Measurements from ENCODE around the gene XPO1.
"Not testable (repeated sequence)": the region's sequence is repeated elsewhere in the genome, so short reads cannot be mapped to it uniquely, and the experiment has no call there.

XPO1 gene, protein sequence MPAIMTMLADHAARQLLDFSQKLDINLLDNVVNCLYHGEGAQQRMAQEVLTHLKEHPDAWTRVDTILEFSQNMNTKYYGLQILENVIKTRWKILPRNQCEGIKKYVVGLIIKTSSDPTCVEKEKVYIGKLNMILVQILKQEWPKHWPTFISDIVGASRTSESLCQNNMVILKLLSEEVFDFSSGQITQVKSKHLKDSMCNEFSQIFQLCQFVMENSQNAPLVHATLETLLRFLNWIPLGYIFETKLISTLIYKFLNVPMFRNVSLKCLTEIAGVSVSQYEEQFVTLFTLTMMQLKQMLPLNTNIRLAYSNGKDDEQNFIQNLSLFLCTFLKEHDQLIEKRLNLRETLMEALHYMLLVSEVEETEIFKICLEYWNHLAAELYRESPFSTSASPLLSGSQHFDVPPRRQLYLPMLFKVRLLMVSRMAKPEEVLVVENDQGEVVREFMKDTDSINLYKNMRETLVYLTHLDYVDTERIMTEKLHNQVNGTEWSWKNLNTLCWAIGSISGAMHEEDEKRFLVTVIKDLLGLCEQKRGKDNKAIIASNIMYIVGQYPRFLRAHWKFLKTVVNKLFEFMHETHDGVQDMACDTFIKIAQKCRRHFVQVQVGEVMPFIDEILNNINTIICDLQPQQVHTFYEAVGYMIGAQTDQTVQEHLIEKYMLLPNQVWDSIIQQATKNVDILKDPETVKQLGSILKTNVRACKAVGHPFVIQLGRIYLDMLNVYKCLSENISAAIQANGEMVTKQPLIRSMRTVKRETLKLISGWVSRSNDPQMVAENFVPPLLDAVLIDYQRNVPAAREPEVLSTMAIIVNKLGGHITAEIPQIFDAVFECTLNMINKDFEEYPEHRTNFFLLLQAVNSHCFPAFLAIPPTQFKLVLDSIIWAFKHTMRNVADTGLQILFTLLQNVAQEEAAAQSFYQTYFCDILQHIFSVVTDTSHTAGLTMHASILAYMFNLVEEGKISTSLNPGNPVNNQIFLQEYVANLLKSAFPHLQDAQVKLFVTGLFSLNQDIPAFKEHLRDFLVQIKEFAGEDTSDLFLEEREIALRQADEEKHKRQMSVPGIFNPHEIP (N-terminal part only)

GRCh38 chr2:61538200-61538919 is at the start of gene XPO1:
Gene XPO1 (minus strand): TSS chr2:61538356. CDS start chr2:61533897, 4,459 bp downstream.
- DNase-seq (ENCODE audit: low spot score) = peak; percentile 98

GRCh38 chr2:61586928-61587327 is 48.8 kb upstream of the XPO1 start:
- DNase-seq (ENCODE audit: low spot score) = not testable (repeated sequence)

DNA sequence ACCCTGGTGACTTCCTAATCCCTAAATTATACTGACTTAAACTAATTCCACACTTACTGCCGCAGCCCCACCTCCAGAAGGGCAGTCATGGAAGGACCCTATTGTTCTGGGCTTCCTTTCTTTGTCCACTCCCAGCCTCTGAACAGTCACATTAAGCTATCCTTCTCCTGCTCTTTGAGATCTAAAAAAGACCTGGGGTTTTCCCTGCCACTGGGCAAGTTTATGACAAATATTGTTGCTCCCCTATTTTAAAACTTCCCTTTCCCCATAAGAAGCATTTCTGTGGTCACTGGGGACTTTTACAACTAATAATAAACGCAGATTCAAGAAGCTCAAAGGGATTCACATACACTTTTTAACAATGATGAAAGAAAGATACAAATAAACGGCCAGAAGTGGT is 47.2 kb upstream of the XPO1 start:
- DNase-seq (ENCODE audit: low spot score) = no peak

- DNase-seq (ENCODE audit: low spot score) = not testable (repeated sequence)
Measured at GRCh38 chr2:61584368-61584767, 46.2 kb upstream of the XPO1 start.

DNA sequence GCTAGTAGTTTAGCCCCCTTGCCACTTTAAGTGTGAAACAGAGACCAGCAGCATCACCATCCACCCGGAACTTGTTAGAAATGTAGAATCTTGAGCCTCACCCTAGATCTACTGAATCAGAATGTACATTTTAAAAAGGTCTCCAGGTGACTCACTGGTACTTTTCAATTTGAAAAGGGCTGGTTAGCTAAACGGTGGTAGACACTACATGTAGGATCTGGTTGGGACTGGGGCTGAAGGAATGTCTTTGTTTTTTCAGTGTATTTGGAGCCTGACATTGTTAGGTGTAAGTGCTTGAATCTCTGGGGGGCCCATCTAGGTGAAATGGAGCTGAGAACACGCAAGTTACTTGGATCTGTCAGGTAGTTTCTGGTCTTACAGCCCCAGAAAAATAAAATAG is 44.0 kb upstream of the XPO1 start:
- DNase-seq (ENCODE audit: low spot score) = no peak

- DNase-seq (ENCODE audit: low spot score) = no peak
Measured at GRCh38 chr2:61581716-61582115, 43.6 kb upstream of the XPO1 start.

DNA sequence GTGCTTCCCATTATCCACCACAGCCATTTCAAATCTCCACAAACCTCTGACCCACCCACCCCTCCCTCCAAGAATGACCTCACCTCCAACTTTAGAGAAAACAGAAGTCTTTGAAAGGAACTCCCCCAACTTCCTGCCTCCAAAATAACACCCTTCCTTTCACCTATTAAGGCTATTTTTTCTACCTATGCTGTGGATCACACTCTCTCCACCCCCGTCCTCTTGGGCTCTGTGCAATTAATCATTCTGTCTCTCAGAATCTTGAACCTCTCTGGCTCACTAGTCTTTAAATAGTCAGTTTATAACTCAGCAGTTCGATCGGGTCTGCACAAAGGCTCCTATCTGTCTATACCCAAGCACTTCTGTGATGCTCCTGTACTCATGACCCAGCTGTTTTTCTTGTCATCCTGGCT is 37.3 kb upstream of the XPO1 start:
- DNase-seq (ENCODE audit: low spot score) = no peak

GRCh38 chr2:61566566-61566965 is 28.4 kb upstream of the XPO1 start:
- no peak for DNase-seq (ENCODE audit: low spot score)

DNA sequence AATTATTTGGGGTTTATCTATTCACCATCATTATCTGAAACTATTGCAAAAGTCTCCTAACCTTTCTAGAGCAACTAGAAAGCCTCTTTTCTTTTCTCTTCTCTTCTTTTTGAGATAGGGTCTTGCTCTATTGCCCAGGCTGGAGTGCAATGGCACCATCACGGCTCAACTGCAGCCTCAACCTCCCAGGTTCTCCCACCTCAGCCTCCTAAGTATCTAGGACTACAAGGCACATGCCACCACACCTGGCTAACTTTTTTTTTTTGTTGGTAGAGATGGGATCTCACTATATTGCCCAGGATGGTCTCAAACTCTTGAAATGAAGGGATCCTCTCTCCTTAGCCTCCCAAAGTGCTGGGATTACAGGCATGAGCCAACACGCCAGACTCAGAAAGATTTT is 24.5 kb upstream of the XPO1 start:
- no peak for DNase-seq (ENCODE audit: low spot score)

- DNase-seq (ENCODE audit: low spot score) = no peak
Measured at GRCh38 chr2:61558160-61558559, 20.0 kb upstream of the XPO1 start.

- DNase-seq (ENCODE audit: low spot score) = no peak
Measured at GRCh38 chr2:61557381-61557780, 19.2 kb upstream of the XPO1 start.

DNA sequence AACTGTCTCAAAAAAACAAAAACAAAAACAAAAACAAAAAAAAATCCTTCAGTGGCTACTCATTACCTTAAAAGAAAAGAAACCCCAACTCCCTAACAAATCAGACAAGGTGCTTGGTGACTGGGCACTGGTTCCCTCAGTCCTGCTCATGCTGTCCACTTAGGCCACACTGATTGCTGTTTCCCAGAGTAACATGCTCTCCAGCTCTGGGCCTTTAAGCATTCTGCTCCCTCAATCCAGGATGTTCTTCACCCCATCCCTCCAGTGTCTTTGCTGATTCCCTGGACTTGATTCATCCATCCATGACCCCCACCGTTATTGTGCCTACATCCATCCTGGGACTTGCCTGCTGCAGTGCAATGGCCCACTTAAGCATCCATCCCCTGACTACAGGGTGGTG is 16.4 kb upstream of the XPO1 start:
- DNase-seq (ENCODE audit: low spot score) = no peak

DNA sequence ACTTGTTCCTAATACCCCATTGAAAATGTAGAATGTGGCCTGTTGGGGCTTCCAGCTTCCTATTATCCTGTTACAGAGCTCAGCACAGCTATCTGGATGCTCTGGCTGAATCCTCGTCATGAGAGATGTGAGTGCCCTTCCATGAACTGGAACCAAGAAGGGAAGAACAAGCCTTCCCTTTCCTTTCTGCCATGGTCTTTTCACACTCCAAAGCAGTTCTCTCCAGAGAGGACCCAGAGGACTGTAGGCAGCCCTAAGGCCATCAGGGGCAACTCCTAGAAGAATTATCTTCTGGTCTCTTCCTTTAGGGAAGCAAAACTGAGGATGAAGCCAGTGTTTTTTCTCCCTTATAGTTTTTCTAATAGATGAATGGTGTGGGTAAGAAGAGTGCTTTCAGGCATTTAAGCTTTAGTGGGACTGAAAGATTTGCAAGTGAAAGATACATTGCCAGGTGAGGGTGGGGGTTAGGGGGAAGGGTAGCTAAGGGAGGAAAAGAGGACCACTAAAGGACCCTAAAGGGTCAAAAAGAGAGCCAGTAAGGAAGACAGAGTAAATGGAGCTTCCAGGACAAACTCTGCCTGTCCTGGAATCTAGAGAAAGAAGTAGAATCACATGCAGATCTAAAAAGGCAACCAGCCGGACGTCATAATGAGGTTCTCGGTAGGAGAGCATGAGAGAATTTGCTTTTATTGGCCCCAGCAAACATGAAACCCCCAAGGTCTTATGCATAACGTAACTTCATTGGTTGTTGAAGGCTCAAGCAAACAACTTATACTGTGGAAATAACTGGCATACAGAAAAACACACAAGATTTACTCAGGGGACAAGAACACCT is 12.4 kb upstream of the XPO1 start:
- no peak for DNase-seq (ENCODE audit: low spot score)

DNA sequence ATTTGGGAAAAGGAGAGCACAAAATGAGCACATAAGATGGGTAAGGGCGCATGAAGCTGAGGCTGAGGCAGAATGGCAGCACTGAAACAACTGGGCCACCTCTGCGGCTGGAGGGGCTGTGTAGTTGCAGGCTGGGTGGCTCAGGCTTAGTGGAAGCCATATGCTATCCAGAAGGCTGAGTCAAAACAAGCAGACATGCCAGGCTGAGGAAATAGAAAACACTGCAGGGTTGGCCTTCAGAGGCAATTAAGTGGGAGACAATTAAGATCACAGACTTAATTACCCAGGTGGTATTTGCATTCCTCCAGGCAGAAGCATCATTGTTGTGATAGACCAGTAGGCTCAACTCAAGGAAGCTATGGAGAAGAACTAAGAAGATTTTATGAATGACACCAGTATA is 11.4 kb upstream of the XPO1 start:
- DNase-seq (ENCODE audit: low spot score) = no peak

DNA sequence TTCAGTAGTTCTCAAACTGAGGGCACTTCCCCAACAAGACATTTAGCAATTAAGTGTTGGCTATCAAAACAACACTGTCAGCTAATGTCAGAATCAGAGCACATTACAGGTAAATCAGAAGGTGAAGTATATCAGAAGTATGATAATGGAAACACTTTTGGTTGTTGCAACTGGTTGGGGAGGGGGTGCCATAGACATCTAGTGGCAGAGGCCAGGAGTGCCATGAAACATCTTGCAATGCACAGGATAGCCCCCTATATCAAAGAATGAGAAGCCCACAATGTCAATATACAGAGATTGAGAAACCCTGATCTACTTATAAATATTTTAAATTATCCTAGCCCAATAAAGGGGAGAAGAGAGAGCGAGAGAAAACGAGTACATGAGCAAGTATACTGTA is 4.9 kb upstream of the XPO1 start:
- no peak for DNase-seq (ENCODE audit: low spot score)

DNA sequence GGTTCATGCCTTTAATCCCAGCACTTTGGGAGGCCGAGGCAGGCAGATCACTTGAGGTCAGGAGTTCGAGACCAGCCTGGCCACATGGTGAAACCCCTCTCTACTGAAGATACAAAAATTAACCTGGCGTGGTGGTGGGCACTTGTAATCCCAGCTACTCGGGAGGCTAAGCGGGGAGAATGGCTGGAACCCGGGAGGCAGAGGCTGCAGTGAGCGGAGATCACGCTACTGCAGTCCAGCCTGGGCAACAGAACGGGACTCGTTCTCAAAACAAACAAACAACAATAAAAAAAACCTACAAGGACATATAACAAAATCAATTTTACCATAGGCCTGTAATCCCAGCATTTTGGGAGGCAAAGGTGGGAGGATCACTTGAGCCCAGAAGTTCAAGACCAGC is 2.0 kb upstream of the XPO1 start:
- not testable (repeated sequence) for DNase-seq (ENCODE audit: low spot score)

DNA sequence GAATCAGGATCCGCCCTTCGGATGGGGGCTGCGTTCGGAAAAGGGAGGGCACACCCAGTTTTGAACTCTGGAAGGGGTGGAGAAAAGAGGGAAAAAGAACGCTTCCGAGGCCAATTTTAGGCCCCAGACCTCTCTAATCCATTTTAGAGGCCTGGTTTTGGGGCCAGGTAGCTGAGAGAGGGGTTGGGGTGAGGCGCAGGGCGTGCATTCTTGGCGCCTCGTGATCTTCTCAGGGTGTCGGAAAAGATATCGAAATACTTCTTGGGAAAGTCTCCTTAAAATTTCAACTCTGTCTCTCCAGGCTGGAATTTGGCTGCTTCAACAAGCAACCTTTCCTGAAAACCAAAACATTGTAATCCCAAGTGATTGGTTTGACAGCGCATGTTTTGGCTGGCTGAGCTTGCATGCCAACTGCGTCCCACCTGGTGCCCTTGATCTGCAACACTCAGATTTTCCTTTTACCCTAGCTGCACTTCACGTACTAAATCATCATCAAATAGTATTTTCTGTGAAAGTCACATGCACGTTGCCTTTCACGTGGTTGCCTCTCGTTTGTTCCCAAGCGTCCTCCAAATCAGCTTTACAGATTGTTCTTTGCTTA is 864 bp upstream of the XPO1 start:
- DNase-seq (ENCODE audit: low spot score) = peak; percentile 21

GRCh38 chr2:61537950-61538199 is 281 bp downstream of the XPO1 start:
- no peak for DNase-seq (ENCODE audit: low spot score)

GRCh38 chr2:61537277-61537949 is 743 bp downstream of the XPO1 start:
- DNase-seq (ENCODE audit: low spot score) = peak; percentile 21

DNA sequence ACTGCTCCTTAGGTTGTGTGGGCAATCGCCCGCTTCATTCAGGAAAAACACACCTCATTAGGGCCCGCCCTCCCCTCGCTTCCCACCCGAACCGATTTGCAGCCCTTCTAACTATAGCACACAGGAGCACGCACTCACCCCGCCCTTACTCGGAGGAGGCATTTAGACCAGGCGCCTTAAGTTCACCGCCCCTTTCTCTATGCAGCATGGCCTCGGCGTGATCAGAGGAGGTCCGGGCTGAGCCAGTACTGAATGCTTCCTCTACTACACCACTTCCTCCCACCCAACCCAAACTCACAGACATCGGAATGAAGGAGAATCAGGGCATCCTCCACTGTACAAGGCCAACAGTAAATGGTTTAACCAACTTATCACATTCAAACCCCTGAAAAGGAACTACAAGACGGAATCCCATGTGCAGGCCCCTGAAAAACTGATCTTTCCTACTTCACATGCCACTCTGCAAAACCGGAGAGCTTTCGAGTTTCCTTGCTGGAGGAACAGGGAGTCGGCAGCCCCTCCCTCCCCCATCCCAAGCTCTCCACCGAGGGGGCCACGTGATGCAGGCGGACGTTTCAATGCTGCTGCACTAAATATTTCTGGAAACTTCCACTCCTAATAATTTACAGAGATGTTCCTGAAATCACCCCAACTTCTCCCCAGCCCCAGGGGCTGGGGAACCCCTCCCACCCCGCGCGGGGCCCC is 1.4 kb downstream of the XPO1 start:
- DNase-seq (ENCODE audit: low spot score) = peak; percentile 89
